Endothelial cell of umbilical vein (primary cell): ENCODE measurements around the gene KIAA1755. TPM values are rescaled to one million over a fixed set of nuclear protein-coding genes. Genes with fewer than 3 reads are reported as not detected.

ENCODE experiments used
- BruUV-seq: library from RNA; stranded (reverse); fragments of 400-500 nt; replicated peaks from 2 replicates; lab custom pipeline; 2021; lab: Mats Ljungman, UMichigan
- CTCF ChIA-PET: fragments of 300-600, 350-600 bp; sonication (Branson Sonifier 250); formaldehyde crosslinking; loops from one replicate; lab custom pipeline; 2021; ENCODE audit warnings: antibody characterized with exemption, inconsistent platforms; lab: Charles Lee
- POLR2A ChIA-PET: fragments of 300-600, 350-600 bp; sonication (Branson Sonifier 250); formaldehyde crosslinking; loops from one replicate; lab custom pipeline; 2021; ENCODE audit warnings: antibody characterized with exemption, inconsistent platforms; lab: Charles Lee
- DNase-seq: peaks from one replicate; pipeline ENCODE4 v3.0.0-alpha.2; 2011; ENCODE audit warnings: low read depth, low spot score
- FAIRE-seq: peaks from 2 replicates; lab custom pipeline; 2011; peaks lifted over from hg19 to GRCh38; lab: Jason Lieb, UNC
- H2AFZ ChIP-seq: 2 replicates; pipeline ENCODE4 v1.6.0; 2012; ENCODE audit warnings: low read depth, low read length, control low read depth, inconsistent platforms
- H3K27ac ChIP-seq: 2 replicates; pipeline ENCODE4 v1.5.1; 2011; ENCODE audit warnings: low read depth, mild to moderate bottlenecking, control low read depth, low read length, moderate library complexity; ENCODE audit not compliant: insufficient read depth
- H3K27me3 ChIP-seq, 2 experiments: 2 replicates each; pipeline versions ENCODE4 v1.6.0 to v1.6.1; 2011; ENCODE audit warnings: low read length in 2 of 2, mixed read lengths in 1 of 2; ENCODE audit not compliant: control insufficient read depth in 2 of 2, insufficient read depth in 2 of 2
- H3K36me3 ChIP-seq, 2 experiments: 2 replicates in 1 of 2; 3 replicates in 1 of 2; pipeline ENCODE4 v1.5.1; 2011; ENCODE audit warnings: low read length in 2 of 2, mild to moderate bottlenecking in 1 of 2, moderate library complexity in 1 of 2; ENCODE audit not compliant: control insufficient read depth in 2 of 2, insufficient read depth in 2 of 2; ENCODE audit errors: extremely low read depth in 1 of 2
- H3K4me1 ChIP-seq: 3 replicates; pipeline ENCODE4 v1.5.1; 2011; ENCODE audit warnings: mild to moderate bottlenecking, low read length; ENCODE audit not compliant: control insufficient read depth, insufficient read depth; ENCODE audit errors: extremely low read depth
- H3K4me2 ChIP-seq: 2 replicates; pipeline ENCODE4 v1.6.1; 2011; ENCODE audit warnings: low read length, control low read depth, mixed read lengths; ENCODE audit not compliant: insufficient read depth
- H3K4me3 ChIP-seq, 3 experiments: fragments of 200-600 bp in 1 of 3; sonication (generic), shearing (Covaris generic) in 1 of 3; replicated peaks in 1 of 3; 2 replicates each; pipeline ENCODE4 v1.5.1; 2011 to 2016; ENCODE audit warnings: control low read depth in 3 of 3, low read length in 3 of 3, mild to moderate bottlenecking in 2 of 3, inconsistent platforms in 1 of 3, low read depth in 1 of 3, moderate library complexity in 1 of 3; ENCODE audit not compliant: insufficient read depth in 1 of 3
- H3K79me2 ChIP-seq: 2 replicates; pipeline ENCODE4 v1.6.0; 2012; ENCODE audit warnings: low read length, inconsistent platforms; ENCODE audit not compliant: control insufficient read depth, insufficient read depth
- H3K9ac ChIP-seq: replicated peaks from 2 replicates; pipeline ENCODE3; 2011; ENCODE audit warnings: low read length, control low read depth; ENCODE audit not compliant: insufficient read depth; ENCODE audit errors: extremely low read depth
- H3K9me1 ChIP-seq: replicated peaks from 3 replicates; pipeline ENCODE4 v1.6.0; 2011; ENCODE audit warnings: mild to moderate bottlenecking, low read length; ENCODE audit not compliant: control insufficient read depth, insufficient read depth; ENCODE audit errors: extremely low read depth
- H3K9me3 ChIP-seq: replicated peaks from 2 replicates; pipeline ENCODE4 v1.5.1; 2012; ENCODE audit warnings: low read length, inconsistent platforms; ENCODE audit not compliant: control insufficient read depth, insufficient read depth
- H4K20me1 ChIP-seq: replicated peaks from 2 replicates; pipeline ENCODE3; 2011; ENCODE audit warnings: mild to moderate bottlenecking, low read length; ENCODE audit not compliant: control insufficient read depth, insufficient read depth; ENCODE audit errors: extremely low read depth
- EZH2 ChIP-seq: IDR thresholded peaks from 2 replicates; pipeline ENCODE4 v1.6.1; 2012; ENCODE audit warnings: borderline replicate concordance, low read depth, mild to moderate bottlenecking, moderate library complexity, low read length, inconsistent platforms; ENCODE audit not compliant: severe bottlenecking
- FOS ChIP-seq: IDR thresholded peaks from 2 replicates; pipeline ENCODE4 v1.6.1; 2011; ENCODE audit warnings: mild to moderate bottlenecking, low read length, moderate library complexity, borderline replicate concordance; ENCODE audit not compliant: insufficient read depth
- GATA2 ChIP-seq: IDR thresholded peaks from 2 replicates; pipeline ENCODE4 v1.7.0; 2011; ENCODE audit warnings: low read depth, mild to moderate bottlenecking, moderate library complexity, mixed read lengths, low read length; ENCODE audit not compliant: insufficient read length, insufficient read depth
- JUN ChIP-seq: IDR thresholded peaks from 2 replicates; pipeline ENCODE4 v1.6.1; 2011; ENCODE audit warnings: borderline replicate concordance, low read depth; ENCODE audit not compliant: insufficient read length, insufficient read depth
- MYC ChIP-seq: IDR thresholded peaks from one replicate; pipeline ENCODE4 v1.6.1; 2011; ENCODE audit warnings: mild to moderate bottlenecking, low read depth, low read length
- POLR2A ChIP-seq: IDR thresholded peaks from 2 replicates; pipeline ENCODE4 v1.6.1; 2012; ENCODE audit warnings: low read depth, mild to moderate bottlenecking, control low read depth, low read length
- POLR2AphosphoS5 ChIP-seq: IDR thresholded peaks from 2 replicates; pipeline ENCODE4 v1.6.1; 2012; ENCODE audit warnings: low read depth, mild to moderate bottlenecking, control low read depth, low read length, moderate library complexity; ENCODE audit not compliant: insufficient read depth
- dilution Hi-C: fragments of 300-500 bp; cut with MboI; formaldehyde crosslinking; loops from one replicate; pipeline ENCODE4 v1.15.0; 2019; ENCODE audit warnings: low sequenced_read_pairs; ENCODE audit not compliant: extremely low pct_ligation_motif_present
- intact Hi-C: fragments of 100-400 bp; cut with micrococcal nuclease; formaldehyde crosslinking; loops from one replicate; pipeline ENCODE4 v1.10.0; 2022
- polyA plus RNA-seq, 4 experiments: library from polyadenylated mRNA; depleted of rRNA in 3 of 4; stranded (reverse) in 3 of 4; unstranded in 1 of 4; fragments of >200 nt; gene quantifications; 2 replicates each; pipeline versions ENCODE4 v1.2.1 to v1.2.3, GENCODE V29; 2011 to 2012; ENCODE audit warnings: missing spikeins in 1 of 4
- total RNA-seq: library from RNA; stranded (reverse); gene quantifications from 2 replicates; pipeline ENCODE4 v1.2.3, GENCODE V29; 2021
- TF ChIP-seq, protein P1 (sequence below): IDR thresholded peaks from 2 replicates; pipeline ENCODE4 v1.6.1; 2011; ENCODE audit not compliant: insufficient read depth, insufficient read length
- TF ChIP-seq, protein P2 (sequence below), 2 donors: IDR thresholded peaks; 1 replicate in 1 of 2; 2 replicates in 1 of 2; pipeline ENCODE4 v1.5.1; 2011; ENCODE audit warnings: low read length in 2 of 2, mild to moderate bottlenecking in 2 of 2, moderate library complexity in 2 of 2, control low read depth in 1 of 2, inconsistent platforms in 1 of 2, low read depth in 1 of 2; ENCODE audit not compliant: insufficient read depth in 1 of 2; ENCODE audit errors: extremely low read depth in 1 of 2

The KIAA1755 gene
- total and polyA plus RNA-seq, 2 donors (not counting 3 experiments of a cell fraction or from before 2014, with no cell fraction given): 0.36 to 0.51 TPM

DNA sequence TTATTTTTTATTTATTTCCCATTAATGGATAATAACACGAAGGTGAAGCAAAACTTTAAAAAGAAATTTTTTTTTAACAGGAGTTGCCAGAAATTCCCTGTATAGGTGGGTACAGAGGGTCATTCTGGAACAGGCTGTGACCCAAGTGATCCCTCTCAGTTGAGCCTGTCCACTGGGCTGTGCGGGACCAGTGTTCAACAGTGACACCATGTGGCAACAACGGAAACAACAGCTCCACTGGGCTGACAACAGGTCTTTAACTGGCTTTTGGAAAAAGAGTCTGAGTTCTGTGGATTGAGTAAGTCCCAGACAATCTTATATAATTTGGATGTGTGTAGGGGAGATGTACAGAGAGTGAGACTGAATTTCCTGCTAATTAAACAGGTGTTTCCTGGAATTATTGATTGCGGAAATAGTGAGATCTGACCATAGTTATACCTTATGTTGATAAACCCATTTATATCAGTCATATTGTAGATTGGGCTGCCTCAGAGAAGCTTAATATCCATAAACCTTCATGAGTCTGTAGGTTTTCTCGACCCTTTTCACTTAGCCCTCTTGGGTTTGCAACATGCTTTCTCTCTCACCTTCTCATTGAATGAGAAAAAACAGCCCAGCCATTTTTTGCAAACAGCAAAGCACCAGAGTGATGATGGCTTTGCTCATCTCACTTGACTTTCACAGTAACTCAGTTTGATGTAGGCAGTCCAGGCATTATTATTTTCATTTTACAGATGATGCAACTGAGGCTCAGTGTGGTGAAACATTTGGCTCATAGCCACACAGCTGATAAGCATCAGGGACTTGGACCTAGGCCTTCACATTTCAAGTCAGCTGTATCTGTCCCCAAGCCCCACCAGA, 17.5 kb downstream of the KIAA1755 start:
- CTCF ChIA-PET: interaction anchor here (1.0 to 1.9 kb wide), 3 partner anchors 13 to 61 kb away, joined by 3 to 8 read pairs (median 4); partner anchors contain the start of gene BPI

DNA sequence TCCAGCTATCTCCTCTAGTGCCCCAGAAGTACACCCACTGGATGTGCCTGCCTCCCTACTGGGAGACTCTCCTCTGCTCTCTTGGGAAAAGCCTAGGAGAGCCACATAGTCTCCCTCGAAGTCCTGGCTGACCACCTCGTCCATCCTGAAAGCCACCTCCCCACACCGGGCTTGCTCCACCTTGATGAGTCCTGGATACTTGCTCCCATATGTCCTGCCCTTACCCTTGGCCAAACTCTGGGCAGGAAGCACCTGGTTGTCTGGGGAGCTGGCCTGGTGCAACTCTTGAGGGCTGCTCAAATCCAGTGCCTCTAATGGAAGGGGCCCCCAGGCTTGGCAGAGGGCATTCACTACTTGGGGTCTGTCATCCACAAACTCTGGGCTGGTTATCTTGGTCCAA, 19.3 kb downstream of the KIAA1755 start:
- H4K20me1 ChIP-seq: no peaks in the 10 kb centered on the region
- dilution Hi-C loops: no loop called here
- H3K79me2 ChIP-seq: no peaks in the 10 kb centered on the region
- BruUV-seq: no TSS peak
- FAIRE-seq (no peak), DNase-seq (no peak)
- H3K27me3 ChIP-seq: no peaks in the 10 kb centered on the region
- no peak overlapping the region for H3K9ac ChIP-seq
- H2AFZ ChIP-seq: no peak overlapping the region
- no peak overlapping the region for H3K27ac ChIP-seq
- intact Hi-C loops: no loop called here
- TF ChIP-seq GATA2 (no peak), JUN (no peak), FOS (no peak), MYC (no peak), EZH2 (no peak), POLR2AphosphoS5 (no peak), POLR2A (no peak)
- TF ChIP-seq, protein P1, sequence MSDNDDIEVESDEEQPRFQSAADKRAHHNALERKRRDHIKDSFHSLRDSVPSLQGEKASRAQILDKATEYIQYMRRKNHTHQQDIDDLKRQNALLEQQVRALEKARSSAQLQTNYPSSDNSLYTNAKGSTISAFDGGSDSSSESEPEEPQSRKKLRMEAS: no peak
- TF ChIP-seq, protein P2, sequence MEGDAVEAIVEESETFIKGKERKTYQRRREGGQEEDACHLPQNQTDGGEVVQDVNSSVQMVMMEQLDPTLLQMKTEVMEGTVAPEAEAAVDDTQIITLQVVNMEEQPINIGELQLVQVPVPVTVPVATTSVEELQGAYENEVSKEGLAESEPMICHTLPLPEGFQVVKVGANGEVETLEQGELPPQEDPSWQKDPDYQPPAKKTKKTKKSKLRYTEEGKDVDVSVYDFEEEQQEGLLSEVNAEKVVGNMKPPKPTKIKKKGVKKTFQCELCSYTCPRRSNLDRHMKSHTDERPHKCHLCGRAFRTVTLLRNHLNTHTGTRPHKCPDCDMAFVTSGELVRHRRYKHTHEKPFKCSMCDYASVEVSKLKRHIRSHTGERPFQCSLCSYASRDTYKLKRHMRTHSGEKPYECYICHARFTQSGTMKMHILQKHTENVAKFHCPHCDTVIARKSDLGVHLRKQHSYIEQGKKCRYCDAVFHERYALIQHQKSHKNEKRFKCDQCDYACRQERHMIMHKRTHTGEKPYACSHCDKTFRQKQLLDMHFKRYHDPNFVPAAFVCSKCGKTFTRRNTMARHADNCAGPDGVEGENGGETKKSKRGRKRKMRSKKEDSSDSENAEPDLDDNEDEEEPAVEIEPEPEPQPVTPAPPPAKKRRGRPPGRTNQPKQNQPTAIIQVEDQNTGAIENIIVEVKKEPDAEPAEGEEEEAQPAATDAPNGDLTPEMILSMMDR (IDR thresholded peaks at IDR 0.05; ENCODE audit: extremely low read depth in 1 of 2, insufficient read depth in 1 of 2, low read depth in 1 of 2, low read length in 2 of 2): no peak
- ChIA-PET CTCF (no interaction called here), POLR2A (no interaction called here)
- no peak overlapping the region for H3K4me3 ChIP-seq
- no peaks in the 10 kb centered on the region for H3K9me1 ChIP-seq
- H3K4me1 ChIP-seq: no peaks in the 10 kb centered on the region
- no peaks in the 10 kb centered on the region for H3K36me3 ChIP-seq
- no peak overlapping the region for H3K4me2 ChIP-seq
- no peaks in the 10 kb centered on the region for H3K9me3 ChIP-seq

More for the DNA sequence above, 17.5 kb downstream of the KIAA1755 start:
- no peaks in the 10 kb centered on the region for H4K20me1 ChIP-seq
- no peaks in the 10 kb centered on the region for H3K9me3 ChIP-seq
- TF ChIP-seq POLR2AphosphoS5: no peak
- TF ChIP-seq, protein P2 (IDR thresholded peaks at IDR 0.05; ENCODE audit: extremely low read depth in 1 of 2, insufficient read depth in 1 of 2, low read depth in 1 of 2, low read length in 2 of 2): peak; percentile 48 to 52
- POLR2A ChIA-PET: no interaction called here
- dilution Hi-C loops (no loop called here), intact Hi-C loops (no loop called here)
- H2AFZ ChIP-seq: no peak overlapping the region
- no peaks in the 10 kb centered on the region for H3K4me1 ChIP-seq
- H3K9me1 ChIP-seq: no peaks in the 10 kb centered on the region
- H3K9ac ChIP-seq: no peak overlapping the region
- H3K36me3 ChIP-seq: no peaks in the 10 kb centered on the region
- DNase-seq: no peak
- H3K27me3 ChIP-seq: no peaks in the 10 kb centered on the region
- H3K79me2 ChIP-seq: no peaks in the 10 kb centered on the region
- peak; percentile 74 for FAIRE-seq
- BruUV-seq: no TSS peak
- no peak overlapping the region for H3K27ac ChIP-seq
- H3K4me2 ChIP-seq: no peak overlapping the region
- no peak overlapping the region for H3K4me3 ChIP-seq
